Nephron (organoid): ENCODE results near the gene FGFRL1.
"Not testable (repeated sequence)": the region's sequence is repeated elsewhere in the genome, so short reads cannot be mapped to it uniquely, and the experiment has no call there.

Experiments used
- H3K27ac Mint-ChIP-seq, 3 experiments: 2 replicates each; pipeline ENCODE4 v1.8.0; 2020; ENCODE audit warnings: mixed read lengths in 3 of 3, mild to moderate bottlenecking in 2 of 3, moderate library complexity in 1 of 3
- H3K27me3 Mint-ChIP-seq: 2 replicates; pipeline ENCODE4 v1.8.0; 2021; ENCODE audit warnings: low read depth, mild to moderate bottlenecking, moderate library complexity, mixed read lengths
- H3K36me3 Mint-ChIP-seq: 2 replicates; pipeline ENCODE4 v1.8.0; 2020; ENCODE audit warnings: low read depth, mixed read lengths
- H3K4me1 Mint-ChIP-seq: 2 replicates; pipeline ENCODE4 v1.8.0; 2020; ENCODE audit warnings: mixed read lengths
- H3K4me3 Mint-ChIP-seq, 3 experiments: 2 replicates each; pipeline ENCODE4 v1.8.0; 2020; ENCODE audit warnings: mild to moderate bottlenecking in 3 of 3, mixed read lengths in 3 of 3, moderate library complexity in 2 of 3
- H3K9me3 Mint-ChIP-seq: 2 replicates; pipeline ENCODE4 v1.8.0; 2020; ENCODE audit warnings: mixed read lengths
- CTCF ChIP-seq, 3 experiments: fragments of 200-600 bp; sonication (generic); IDR thresholded peaks; one replicate each; pipeline ENCODE4 v1.5.0; 2021; ENCODE audit warnings: antibody characterized with exemption in 3 of 3; ENCODE audit not compliant: unreplicated experiment in 3 of 3

Gene FGFRL1

GRCh38 chr4:997375-998071 lies 13.9 kb upstream of the FGFRL1 start:
- no peak for TF ChIP-seq CTCF (IDR thresholded peaks at IDR 0.05; ENCODE audit: unreplicated experiment in 3 of 3)

GRCh38 chr4:998096-998691 lies 13.2 kb upstream of the FGFRL1 start:
- Mint-ChIP-seq H3K4me3 (peak overlapping the region; percentile 41 to 53 (median 52)), H3K36me3 (no peaks in the 10 kb centered on the region), H3K9me3 (no peaks in the 10 kb centered on the region), H3K27ac (no peak overlapping the region), H3K4me1 (peaks cover 5% of the 10 kb centered on the region), H3K27me3 (peaks cover 58% of the 10 kb centered on the region)
- no peak for TF ChIP-seq CTCF (IDR thresholded peaks at IDR 0.05; ENCODE audit: unreplicated experiment in 3 of 3)

More at GRCh38 chr4:997375-998071, 13.9 kb upstream of the FGFRL1 start:
- H3K4me1 Mint-ChIP-seq: peaks cover 5% of the 10 kb centered on the region
- no peaks in the 10 kb centered on the region for H3K9me3 Mint-ChIP-seq
- peaks cover 58% of the 10 kb centered on the region for H3K27me3 Mint-ChIP-seq
- H3K36me3 Mint-ChIP-seq: no peaks in the 10 kb centered on the region
- peak overlapping the region in 2 of 3 experiments; percentile 41 to 52 for H3K4me3 Mint-ChIP-seq
- no peak overlapping the region for H3K27ac Mint-ChIP-seq

- H3K27ac Mint-ChIP-seq, H3K4me1 Mint-ChIP-seq, H3K36me3 Mint-ChIP-seq, H3K9me3 Mint-ChIP-seq: not testable (repeated sequence)
- Mint-ChIP-seq H3K4me3 (peak overlapping the region; percentile 9 to 71 (median 67)), H3K27me3 (peaks cover 69% of the 10 kb centered on the region)
Measured at GRCh38 chr4:999240-999863, 12.1 kb upstream of the FGFRL1 start.

GRCh38 chr4:999882-1000425 lies 11.5 kb upstream of the FGFRL1 start:
- Mint-ChIP-seq H3K4me3 (no peak overlapping the region), H3K4me1 (peaks cover 5% of the 10 kb centered on the region), H3K9me3 (no peaks in the 10 kb centered on the region), H3K27me3 (peaks cover 75% of the 10 kb centered on the region), H3K36me3 (no peaks in the 10 kb centered on the region), H3K27ac (no peak overlapping the region)
- no peak for TF ChIP-seq CTCF (IDR thresholded peaks at IDR 0.05; ENCODE audit: unreplicated experiment in 3 of 3)

- no peaks in the 10 kb centered on the region for H3K36me3 Mint-ChIP-seq
- no peak overlapping the region for H3K4me3 Mint-ChIP-seq
- no peak overlapping the region for H3K27ac Mint-ChIP-seq
- peaks cover 5% of the 10 kb centered on the region for H3K4me1 Mint-ChIP-seq
- TF ChIP-seq CTCF (IDR thresholded peaks at IDR 0.05; ENCODE audit: unreplicated experiment in 3 of 3): no peak
- H3K27me3 Mint-ChIP-seq: peaks cover 74% of the 10 kb centered on the region
- H3K9me3 Mint-ChIP-seq: no peaks in the 10 kb centered on the region
Measured at GRCh38 chr4:1000686-1001260, 10.7 kb upstream of the FGFRL1 start.

- no peaks in the 10 kb centered on the region for H3K9me3 Mint-ChIP-seq
- no peak overlapping the region for H3K27ac Mint-ChIP-seq
- peaks cover 5% of the 10 kb centered on the region for H3K4me1 Mint-ChIP-seq
- no peak overlapping the region for H3K4me3 Mint-ChIP-seq
- no peak for TF ChIP-seq CTCF (IDR thresholded peaks at IDR 0.05; ENCODE audit: unreplicated experiment in 3 of 3)
- H3K36me3 Mint-ChIP-seq: no peaks in the 10 kb centered on the region
- H3K27me3 Mint-ChIP-seq: peaks cover 79% of the 10 kb centered on the region
Measured at GRCh38 chr4:1001561-1002130, 9.8 kb upstream of the FGFRL1 start.
